Measurements from ENCODE around the gene AURKA.

Gene AURKA

DNA sequence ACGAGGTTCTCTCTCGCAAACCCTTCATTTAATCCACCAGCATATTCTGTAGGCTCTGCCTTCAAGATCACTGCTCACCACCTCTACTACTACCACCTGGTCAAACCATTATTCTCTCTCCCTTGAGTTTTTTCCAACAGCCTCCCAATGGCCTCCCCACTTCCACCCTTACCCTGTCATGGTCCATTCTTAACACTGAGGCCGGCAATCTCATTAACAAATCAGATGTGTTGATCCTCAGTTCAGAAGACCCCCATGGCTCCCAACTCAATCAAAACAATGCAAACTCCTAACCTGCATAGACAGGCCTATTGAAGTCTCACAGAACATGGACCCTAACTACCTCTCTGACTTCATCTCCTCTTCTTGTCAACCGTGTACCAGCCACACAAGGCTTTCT, 2.2 kb downstream of the AURKA start:
- no peak for DNase-seq

DNA sequence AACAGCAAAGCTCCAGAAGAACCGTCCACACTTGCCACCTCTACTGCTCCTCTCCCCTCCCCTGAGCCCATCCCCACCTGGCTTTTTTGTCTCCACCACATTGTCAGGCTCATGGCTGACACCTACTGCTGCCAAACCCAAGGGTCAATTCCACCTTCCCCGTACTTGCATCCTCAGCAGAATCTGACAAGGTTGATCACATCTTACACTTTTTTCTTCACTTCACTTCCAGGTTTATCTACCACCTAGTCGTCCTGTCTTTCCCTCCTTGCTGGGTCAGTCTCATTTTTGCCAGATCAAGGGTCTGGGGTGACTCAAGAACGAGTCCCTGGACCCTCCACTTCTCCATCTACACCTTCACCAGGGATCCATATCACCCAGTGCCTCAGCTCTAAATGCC, 3.1 kb downstream of the AURKA start:
- no peak for DNase-seq

DNA sequence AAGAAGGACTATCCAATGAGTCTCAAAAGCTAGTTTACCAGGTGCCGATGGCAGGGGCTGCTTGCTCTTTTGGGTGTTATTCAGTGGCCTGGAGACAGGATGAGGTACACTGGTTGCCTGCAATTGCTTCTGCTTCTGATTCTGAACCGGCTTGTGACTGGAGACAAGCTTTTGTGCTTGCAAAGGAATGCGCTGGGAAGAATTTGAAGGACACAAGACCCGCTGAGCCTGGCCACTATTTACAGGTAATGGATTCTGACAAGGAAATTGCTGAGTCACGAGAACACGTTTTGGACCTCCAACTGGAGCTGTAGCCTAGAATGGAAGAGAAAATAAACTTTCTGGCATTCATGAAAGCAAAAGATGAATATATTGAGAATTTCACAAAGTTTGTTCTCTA, 5.8 kb downstream of the AURKA start:
- no peak for DNase-seq

DNA sequence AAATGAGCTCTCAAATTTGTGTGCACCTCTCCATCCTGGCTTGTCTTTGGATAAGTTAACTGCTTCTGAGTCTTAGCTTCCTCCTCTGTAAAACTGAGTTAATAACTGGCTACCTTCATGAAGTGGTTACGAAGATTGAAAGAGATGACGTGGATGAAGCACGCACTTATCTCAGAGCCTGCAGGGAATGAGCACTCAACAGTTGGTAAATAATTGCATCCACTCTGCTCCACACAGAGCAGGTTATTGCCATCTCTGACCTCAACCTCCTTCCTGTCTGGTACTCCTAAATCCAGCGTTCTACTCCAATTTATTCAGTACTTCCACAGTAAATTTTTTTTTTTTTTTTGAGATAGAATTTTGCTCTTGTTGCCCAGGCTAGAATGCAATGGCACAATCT, 6.9 kb downstream of the AURKA start:
- no peak for DNase-seq

DNA sequence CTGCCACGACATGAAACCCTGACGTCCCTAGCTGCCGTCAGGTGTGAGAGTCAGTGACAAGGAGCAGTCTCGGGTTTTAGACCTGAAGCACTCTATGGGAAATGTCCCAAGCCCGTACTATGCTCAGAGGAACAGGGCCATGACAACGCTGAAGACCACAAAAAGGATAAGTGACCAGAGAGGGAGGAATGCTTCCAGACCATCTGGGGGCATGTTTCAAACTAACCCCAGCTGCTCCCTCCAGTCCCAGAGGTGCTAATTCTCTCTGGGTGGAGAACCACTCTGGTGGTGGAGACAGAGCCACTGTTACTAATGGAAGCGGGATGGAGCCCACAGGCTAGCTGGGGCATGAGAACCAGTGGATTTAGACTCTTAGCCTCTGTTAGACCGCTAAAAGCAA, 8.7 kb downstream of the AURKA start:
- DNase-seq, result no peak

DNA sequence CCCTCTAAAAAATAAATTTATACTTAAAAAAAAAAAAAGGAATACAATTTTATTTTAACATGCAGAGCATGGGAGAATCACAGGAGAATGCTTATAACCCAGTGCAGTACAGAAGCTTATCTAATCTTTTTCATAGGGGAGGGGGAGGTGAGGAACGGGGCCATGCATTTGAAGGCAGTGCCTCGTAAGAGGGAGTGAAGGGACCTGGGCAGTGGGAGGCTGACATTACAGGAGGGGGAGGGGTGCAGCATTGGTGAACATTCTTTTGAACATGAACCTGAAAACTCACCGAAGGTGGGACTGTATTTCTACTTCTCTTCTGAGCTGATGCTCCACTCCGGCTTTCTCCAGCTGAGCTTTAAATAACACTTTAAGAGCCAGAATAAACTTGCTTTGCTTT, 9.3 kb downstream of the AURKA start:
- DNase-seq, result no peak

GRCh38 chr20:56381501-56381900, 10.5 kb downstream of the AURKA start:
- no peak for DNase-seq

DNA sequence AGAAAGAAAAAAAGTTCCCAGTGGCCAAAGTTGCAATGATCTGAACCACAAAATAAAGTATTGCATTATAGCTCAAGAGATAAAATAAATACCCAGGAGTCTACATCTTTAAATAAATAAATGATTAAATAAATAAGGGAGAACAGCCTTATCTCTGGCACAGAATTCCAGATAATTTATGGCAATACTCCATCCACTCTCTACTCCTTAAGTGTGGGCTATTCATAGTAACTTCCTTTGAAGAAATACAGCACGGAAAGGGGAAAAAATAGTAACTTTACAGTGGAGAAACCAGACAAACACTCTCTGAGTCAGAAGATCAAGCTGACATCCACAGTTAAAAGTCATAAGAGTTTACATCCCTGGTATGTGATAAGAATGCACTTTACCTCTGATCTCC, 11.6 kb downstream of the AURKA start:
- DNase-seq, result no peak

GRCh38 chr20:56378386-56378785, 13.6 kb downstream of the AURKA start:
- DNase-seq, result no peak

GRCh38 chr20:56376331-56376730, 15.7 kb downstream of the AURKA start:
- no peak for DNase-seq

- no peak for DNase-seq
These were observed 18.1 kb downstream of the AURKA start for GRCh38 chr20:56373942-56374341.

- no peak for DNase-seq
These were observed 19.2 kb downstream of the AURKA start for GRCh38 chr20:56372850-56373249.

- no peak for DNase-seq
These were observed 20.0 kb downstream of the AURKA start for GRCh38 chr20:56371977-56372376.

GRCh38 chr20:56369179-56369578, 22.8 kb downstream of the AURKA start:
- no peak for DNase-seq

DNA sequence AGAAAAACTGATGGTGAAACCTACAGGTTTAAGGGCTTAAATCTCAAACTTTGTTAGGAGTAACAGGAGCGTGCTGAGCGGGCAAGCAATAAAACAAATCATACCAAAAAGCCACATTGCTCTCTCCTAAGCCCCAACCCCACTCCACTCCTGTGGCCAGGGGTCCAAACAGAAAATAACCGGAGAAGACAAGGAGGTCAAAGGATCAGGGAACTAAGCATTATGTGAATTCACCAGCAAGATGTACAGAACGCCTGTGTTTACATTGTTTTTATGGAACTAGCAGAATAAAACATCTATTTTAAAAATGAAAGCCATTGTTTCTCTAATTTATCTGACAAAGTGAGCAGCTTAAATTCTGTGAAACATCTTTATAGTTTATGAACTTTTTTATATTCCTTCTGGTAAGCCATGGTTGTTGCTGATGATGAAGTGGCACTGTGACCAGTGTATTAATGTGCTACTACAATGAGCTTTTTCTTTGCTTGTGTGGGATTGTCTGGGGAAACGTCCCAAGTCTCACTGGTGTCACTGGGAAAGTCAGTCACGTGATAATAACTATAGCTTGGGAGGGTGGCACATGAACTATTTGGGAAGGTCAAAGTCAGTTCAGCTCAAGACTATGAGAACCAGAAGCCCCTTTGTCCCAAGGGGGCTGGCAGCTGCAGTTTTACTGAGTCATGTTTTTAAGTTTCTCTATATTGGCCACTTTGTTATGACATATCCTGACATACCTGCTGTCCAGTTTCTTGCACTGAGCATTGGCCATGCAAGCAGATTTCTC, 23.5 kb downstream of the AURKA start:
- no peak for DNase-seq

DNA sequence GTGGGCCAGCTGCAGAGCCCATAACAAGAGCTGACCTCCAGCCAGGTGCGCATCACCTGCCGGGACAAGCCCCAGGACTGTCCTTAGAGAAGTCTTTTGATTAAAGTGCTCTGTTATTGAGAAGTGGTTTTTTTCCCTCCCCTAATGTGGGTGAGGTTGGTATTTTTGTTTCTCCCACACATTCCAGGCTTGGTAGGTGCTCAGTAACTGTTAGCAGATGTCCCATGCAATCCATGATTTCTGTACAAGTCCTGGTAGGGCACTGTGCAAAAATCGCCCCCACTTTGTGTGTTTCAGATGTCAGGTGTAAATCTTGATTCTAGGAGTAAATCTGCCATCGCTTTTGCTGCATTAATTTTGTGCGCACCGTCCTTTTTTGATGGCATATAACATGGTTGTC, 28.5 kb downstream of the AURKA start:
- DNase-seq, result no peak

DNA sequence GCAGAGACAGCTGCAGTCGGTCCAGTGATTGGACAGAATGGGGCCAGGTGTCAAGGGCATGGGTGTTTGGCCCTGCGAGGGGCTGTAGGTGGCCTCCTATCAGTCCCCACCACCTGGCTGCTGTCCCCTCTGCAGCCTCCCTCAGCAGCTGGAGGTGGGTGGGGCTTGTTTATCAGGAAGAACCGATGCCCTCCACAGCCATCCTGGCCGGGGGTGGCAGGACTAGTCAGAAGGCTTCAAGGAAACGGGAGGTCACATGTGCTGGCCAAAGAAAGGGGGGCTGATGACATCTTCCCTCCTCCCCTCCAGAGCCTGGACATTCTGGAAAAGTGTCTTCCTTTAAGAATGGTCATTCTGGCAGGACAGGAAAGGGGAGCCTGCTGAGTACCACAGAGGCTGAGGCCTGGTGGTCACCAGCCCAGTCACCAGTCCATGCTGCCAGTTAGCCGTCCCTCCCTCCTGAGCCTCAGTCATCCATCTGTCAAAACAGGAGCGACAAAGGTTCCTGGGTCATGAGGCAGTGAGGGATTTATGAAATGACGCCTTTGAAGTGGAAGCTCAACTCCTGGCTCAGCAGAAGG, 29.1 kb downstream of the AURKA start:
- no peak for DNase-seq

DNA sequence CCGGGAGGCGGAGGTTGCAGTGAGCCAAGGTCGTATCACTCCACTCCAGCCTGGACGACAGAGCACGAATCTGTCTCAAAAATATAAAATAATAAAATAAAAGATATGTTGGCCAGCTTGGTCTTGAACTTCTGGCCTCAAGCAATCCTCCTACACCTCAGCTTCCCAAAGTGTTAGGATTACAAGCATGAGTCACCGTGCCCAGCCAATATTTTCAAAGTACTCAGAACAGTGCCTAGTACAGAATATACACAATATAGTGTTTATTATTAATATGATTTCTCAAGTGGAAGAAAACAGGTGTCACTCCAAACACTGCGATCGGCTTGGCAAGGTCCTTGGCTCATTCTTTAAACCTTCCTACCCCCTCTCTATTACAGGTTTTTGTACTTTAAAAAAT, 30.1 kb downstream of the AURKA start:
- DNase-seq, result no peak

GRCh38 chr20:56360908-56361205, 31.2 kb downstream of the AURKA start:
- no peak for DNase-seq

DNA sequence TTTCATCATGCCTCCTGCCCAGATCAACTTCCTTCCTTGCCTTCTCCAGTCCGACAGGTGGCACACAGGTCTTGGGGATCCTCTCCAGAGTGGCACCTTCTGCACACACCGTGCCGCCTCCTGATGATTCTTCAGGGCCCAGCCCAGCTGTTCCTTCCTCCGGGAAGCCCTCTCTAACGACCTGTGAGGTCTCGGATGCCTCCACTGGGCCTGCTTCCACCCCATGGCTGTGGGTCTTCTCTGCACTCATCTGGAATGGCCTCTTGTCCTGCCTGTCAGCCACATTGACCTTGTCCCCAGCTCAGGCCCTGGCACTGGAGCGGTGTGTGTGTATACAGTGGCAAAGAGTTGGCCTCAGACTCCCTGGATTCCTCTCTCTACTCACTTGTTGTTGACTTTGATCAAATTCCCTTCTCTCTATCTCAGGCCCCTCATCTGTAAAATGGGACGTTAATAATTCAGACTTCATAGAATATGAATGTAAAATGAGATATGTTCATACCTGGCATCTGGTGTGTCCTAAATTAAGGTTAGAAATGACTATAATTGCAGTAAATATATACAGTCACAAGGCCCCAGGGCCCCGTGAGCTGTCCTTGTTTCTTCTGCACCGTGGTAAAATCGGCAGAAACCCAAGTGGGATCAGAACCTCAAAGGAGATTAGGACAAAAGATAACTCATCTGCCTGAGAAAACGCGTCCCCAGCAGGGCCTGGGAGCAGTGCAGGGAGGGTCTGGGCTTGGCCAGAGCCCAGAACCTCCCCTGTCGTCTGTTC, 31.7 kb downstream of the AURKA start:
- no peak for DNase-seq

- DNase-seq, result peak; percentile 31
These were observed 32.5 kb downstream of the AURKA start for GRCh38 chr20:56359212-56360132.

GRCh38 chr20:56358600-56359211, 33.3 kb downstream of the AURKA start, which contains the start of gene FAM210B:
Gene FAM210B (plus strand): TSS chr20:56358974. CDS start chr20:56359006, 32 bp downstream.
- DNase-seq, result peak; percentile 87

DNA sequence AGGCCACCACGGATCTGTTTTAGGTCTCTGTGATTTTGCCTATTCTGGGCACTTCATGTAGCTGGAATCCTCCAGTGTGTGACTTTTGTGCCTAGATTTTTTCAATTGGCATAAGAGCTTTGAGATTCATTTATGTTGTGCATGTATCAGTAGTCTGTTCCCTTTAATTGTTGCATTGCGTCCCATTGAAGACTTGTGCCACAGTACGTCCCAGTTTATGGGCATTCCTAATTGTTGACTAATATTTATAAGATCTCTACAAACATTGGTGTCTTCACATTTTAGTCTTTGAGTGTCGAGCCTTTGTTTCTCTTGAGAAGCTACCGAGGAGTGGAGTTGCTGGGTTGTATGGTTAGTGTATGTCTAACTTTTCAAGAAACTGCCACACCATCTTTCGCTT, 33.9 kb downstream of the AURKA start:
- DNase-seq, result no peak
